Loucy (cell line): ENCODE measurements around the gene CNKSR3.

ENCODE experiments used
- H2AFZ ChIP-seq: fragments of 200-600 bp; sonication (generic); 2 replicates; pipeline ENCODE4 v1.6.0; 2016; ENCODE audit warnings: antibody characterized with exemption, mild to moderate bottlenecking, low read length, moderate library complexity
- H3F3A ChIP-seq: fragments of 200-600 bp; 2 replicates; pipeline ENCODE4 v1.6.0; 2016; ENCODE audit warnings: antibody characterized with exemption, low read depth, mild to moderate bottlenecking
- H3K27me3 ChIP-seq: fragments of 200-600 bp; sonication (generic); 2 replicates; pipeline ENCODE4 v1.6.1; 2014; ENCODE audit warnings: low read length, mild to moderate bottlenecking; ENCODE audit not compliant: insufficient read depth, poor library complexity, severe bottlenecking
- H3K36me3 ChIP-seq: fragments of 200-600 bp; sonication (generic); 2 replicates; pipeline ENCODE4 v1.6.1; 2016; ENCODE audit warnings: low read length; ENCODE audit not compliant: insufficient read depth
- H3K4me1 ChIP-seq: fragments of 200-600 bp; sonication (generic); 2 replicates; pipeline ENCODE4 v1.5.1; 2014; ENCODE audit warnings: low read length, mild to moderate bottlenecking; ENCODE audit not compliant: insufficient read depth, poor library complexity, severe bottlenecking
- H3K4me2 ChIP-seq: fragments of 200-600 bp; sonication (generic); 2 replicates; pipeline ENCODE4 v1.6.0; 2014; ENCODE audit warnings: antibody characterized with exemption, low read length, low read depth, mild to moderate bottlenecking; ENCODE audit not compliant: poor library complexity, severe bottlenecking
- H3K4me3 ChIP-seq: fragments of 200-600 bp; sonication (generic); 2 replicates; pipeline ENCODE4 v1.5.1; 2014; ENCODE audit warnings: low read length, mild to moderate bottlenecking, mixed read lengths; ENCODE audit not compliant: poor library complexity, severe bottlenecking
- H3K79me2 ChIP-seq: fragments of 200-600 bp; sonication (generic); 2 replicates; pipeline ENCODE4 v1.6.1; 2014; ENCODE audit warnings: low read length; ENCODE audit not compliant: insufficient read depth
- H3K9ac ChIP-seq: fragments of 200-600 bp; sonication (generic); 2 replicates; pipeline ENCODE4 v1.6.0; 2014; ENCODE audit warnings: mild to moderate bottlenecking, low read depth, low read length, moderate library complexity; ENCODE audit not compliant: poor library complexity, severe bottlenecking
- H3K9me2 ChIP-seq: fragments of 200-600 bp; sonication (generic); replicated peaks from 2 replicates; pipeline ENCODE4 v1.6.1; 2016; ENCODE audit warnings: low read depth, low read length, mixed read lengths
- H3K9me3 ChIP-seq: fragments of 200-600 bp; sonication (generic); 2 replicates; pipeline ENCODE4 v1.6.1; 2014; ENCODE audit warnings: mild to moderate bottlenecking, antibody characterized with exemption, low read length, low read depth; ENCODE audit not compliant: insufficient read depth
- H4K20me1 ChIP-seq: fragments of 200-600 bp; sonication (generic); 2 replicates; pipeline ENCODE4 v1.6.0; 2014; ENCODE audit warnings: antibody characterized with exemption, low read length, mild to moderate bottlenecking; ENCODE audit not compliant: insufficient read depth, poor library complexity, severe bottlenecking
- CTCF ChIP-seq: fragments of 200-600 bp; sonication (generic); conservative IDR thresholded peaks from 2 replicates; pipeline ENCODE4 v1.5.1; 2014; ENCODE audit warnings: mild to moderate bottlenecking, antibody characterized with exemption, low read length
- EZH2phosphoT487 ChIP-seq: fragments of 200-600 bp; IDR thresholded peaks from 2 replicates; pipeline ENCODE4 v1.6.1; 2018; ENCODE audit warnings: antibody characterized with exemption, mild to moderate bottlenecking, moderate library complexity, borderline replicate concordance

Gene CNKSR3

GRCh38 chr6:154471609-154472362 is 38.7 kb downstream of the CNKSR3 start:
- Histone ChIP-seq H3K4me3 (no peak overlapping the region), H3F3A (no peaks in the 10 kb centered on the region), H3K79me2 (no peaks in the 10 kb centered on the region), H3K4me2 (no peak overlapping the region), H3K9ac (no peak overlapping the region), H2AFZ (no peak overlapping the region), H3K9me3 (peaks cover 5% of the 10 kb centered on the region; the same call in 1 of the 2 replicates), H3K36me3 (no peaks in the 10 kb centered on the region), H3K27me3 (no peaks in the 10 kb centered on the region), H3K9me2 (no peaks in the 10 kb centered on the region), H4K20me1 (no peaks in the 10 kb centered on the region), H3K4me1 (no peaks in the 10 kb centered on the region)
- TF ChIP-seq CTCF, result no peak
- TF ChIP-seq EZH2phosphoT487, result no peak

GRCh38 chr6:154469306-154469935 is 41.1 kb downstream of the CNKSR3 start:
- Histone ChIP-seq H3K9me2 (no peaks in the 10 kb centered on the region), H3K4me3 (no peak overlapping the region), H3K79me2 (no peaks in the 10 kb centered on the region), H3K4me1 (no peaks in the 10 kb centered on the region), H3K36me3 (no peaks in the 10 kb centered on the region), H2AFZ (no peak overlapping the region), H3F3A (no peaks in the 10 kb centered on the region), H3K9me3 (peaks cover 5% of the 10 kb centered on the region; the same call in 1 of the 2 replicates), H3K9ac (no peak overlapping the region), H3K27me3 (no peaks in the 10 kb centered on the region), H4K20me1 (no peaks in the 10 kb centered on the region), H3K4me2 (no peak overlapping the region)
- TF ChIP-seq CTCF (no peak), EZH2phosphoT487 (no peak)

GRCh38 chr6:154468760-154469159 is 41.7 kb downstream of the CNKSR3 start:
- Histone ChIP-seq H3K9me3 (peaks cover 5% of the 10 kb centered on the region; the same call in 1 of the 2 replicates), H3K4me3 (no peak overlapping the region), H2AFZ (no peak overlapping the region), H3F3A (no peaks in the 10 kb centered on the region), H3K9me2 (no peaks in the 10 kb centered on the region), H3K79me2 (no peaks in the 10 kb centered on the region), H3K9ac (no peak overlapping the region), H3K4me1 (no peaks in the 10 kb centered on the region), H4K20me1 (no peaks in the 10 kb centered on the region), H3K36me3 (no peaks in the 10 kb centered on the region), H3K4me2 (no peak overlapping the region), H3K27me3 (no peaks in the 10 kb centered on the region)
- TF ChIP-seq CTCF (no peak), EZH2phosphoT487 (no peak)
